HG03196 (cell line): ENCODE measurements around the gene NEDD4L.

Experiments
- ATAC-seq: cut with Tn5 transposase; IDR thresholded peaks from one replicate; pipeline ENCODE4 v1.9.1; 2021; ENCODE audit not compliant: unreplicated experiment

Gene NEDD4L

DNA sequence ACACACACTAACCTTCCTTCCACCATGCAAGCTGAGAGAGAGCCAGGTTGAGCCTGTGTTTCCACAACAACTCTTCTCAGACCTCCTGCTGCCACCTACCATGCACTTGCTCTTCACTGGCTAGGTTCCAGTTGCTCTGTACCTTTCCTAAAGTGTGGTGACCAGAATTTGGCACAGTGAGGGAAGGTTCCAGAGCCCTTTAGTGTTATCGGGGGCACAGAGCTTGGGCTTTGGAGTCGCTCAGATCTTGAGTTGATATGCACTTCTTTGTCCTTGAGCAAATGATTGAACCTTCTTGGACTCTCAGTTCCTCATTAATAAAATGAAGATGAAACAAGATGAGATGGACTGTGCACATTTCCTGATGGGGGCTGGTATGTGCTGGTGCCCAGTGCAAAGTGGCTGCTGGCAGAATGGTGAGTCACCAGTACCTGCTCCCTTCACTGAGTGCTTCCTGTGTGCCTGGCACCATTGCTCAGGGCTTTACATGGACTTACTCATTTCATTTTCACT lies 47.1 kb downstream of the NEDD4L start:
- ATAC-seq: peak; percentile 93

DNA sequence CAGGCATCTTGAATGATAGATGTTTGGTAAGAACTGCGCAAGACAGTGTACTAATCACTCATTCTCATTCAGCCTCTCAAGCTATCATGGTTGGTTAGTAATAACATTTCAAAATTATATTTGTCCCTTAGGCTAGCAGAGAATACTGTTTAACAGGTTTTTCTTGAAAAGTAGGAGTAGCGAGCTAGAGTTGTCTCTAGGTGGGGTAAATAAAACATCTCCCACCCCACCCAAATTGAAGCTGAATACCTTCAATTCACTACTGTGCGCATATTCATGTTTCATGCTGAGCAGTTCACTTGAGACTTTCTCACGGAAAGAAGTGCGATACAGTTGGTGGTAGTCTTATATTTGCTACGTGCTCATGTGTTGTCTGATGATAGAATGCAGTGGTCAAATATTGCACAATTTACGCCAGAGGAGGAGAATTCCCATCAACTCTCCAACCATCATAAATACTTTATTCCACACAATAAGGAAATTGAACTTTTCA lies 49.3 kb downstream of the NEDD4L start:
- ATAC-seq: no peak

DNA sequence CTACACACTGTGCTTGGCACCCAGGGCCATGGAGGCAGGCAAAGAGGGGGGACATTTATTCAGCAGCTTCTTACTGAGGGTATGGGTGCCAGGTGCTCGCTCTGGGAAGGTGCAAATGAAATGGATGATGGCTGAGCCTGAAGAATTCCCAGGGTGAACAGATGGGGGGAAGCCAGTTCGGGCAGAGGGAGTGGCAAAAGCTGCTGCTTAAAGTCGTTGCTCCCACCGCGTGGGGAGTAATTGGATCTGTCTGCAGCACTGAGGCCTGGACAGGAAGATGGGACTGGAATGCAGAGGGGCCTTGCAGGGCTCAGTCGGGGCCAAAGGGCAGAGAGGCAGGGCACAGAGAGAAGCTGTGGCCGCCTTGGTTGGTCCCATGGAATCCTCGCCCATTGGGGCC lies 51.2 kb downstream of the NEDD4L start:
- ATAC-seq: no peak

DNA sequence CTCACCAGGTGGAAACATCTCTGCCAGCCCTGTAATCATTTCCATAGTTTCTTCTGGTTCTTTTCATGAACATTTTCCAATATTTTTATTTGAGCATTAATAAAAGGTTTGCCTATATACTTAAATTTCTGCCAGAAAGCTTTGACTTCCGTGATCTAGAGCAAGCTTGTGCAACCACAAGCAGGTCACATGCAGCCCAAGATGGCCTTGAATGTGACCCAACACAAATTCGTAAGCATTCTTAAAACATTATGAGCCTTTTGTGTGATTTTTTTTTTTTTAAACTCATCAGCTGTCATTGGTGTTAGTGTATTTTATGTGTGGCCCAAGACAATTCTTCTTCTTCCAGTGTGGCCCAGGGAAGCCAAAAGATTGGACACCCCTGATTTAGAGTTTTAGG lies 51.6 kb downstream of the NEDD4L start:
- no peak for ATAC-seq

DNA sequence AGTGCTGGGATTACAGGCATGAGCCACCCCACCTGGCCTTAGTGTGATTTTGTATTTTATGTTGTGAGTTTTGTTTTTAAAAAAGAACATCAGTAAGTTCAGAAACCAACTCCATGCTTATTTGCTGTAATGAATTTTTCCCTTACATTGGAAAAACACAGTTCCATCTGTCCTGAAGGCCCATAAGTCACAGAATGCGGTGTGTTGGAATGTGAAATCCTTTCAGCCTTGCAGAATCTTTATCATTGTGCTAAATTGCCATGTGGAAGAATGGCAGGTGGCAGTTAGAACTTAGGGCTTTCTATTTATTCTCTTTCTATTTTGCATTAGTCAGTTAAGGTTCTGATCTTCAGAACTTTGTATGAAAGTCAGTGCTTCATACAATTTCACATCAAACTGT lies 52.6 kb downstream of the NEDD4L start:
- no peak for ATAC-seq

DNA sequence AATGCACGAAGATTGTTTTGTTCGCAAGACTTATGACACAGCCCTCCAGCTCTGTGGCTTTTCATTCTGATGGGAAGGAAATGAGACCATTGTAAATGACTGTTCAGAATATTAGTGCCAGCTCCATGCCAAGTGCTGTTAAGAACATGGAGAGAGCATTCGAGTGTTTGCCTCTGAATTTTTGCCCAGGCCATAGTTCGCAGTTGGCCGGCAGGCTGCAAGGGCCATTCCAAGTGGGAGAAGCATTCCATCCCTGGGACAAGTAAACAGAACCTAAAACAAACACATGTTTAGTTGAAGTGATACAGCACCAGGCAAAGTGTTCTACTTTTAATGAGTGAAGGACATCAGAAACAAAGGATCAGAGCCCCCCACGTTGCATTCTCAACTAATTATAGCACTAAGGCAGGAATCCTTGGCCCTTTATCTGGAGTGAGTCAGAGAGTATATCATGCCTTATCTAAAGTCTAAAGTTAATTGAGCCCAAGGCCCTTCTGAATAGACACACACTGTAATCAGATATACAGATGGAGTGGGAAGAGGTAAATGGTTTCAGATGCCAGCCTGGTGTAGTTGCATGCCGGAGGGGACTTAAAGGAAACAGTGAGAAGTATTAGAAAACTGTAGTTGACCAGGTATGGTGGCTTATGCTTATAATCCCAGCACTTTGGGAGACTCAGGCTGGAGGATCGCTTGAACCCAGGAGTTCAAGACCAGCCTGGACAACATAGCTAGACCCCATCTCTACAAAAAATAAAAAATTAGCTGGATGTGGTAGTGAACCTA lies 53.3 kb downstream of the NEDD4L start:
- ATAC-seq: no peak

DNA sequence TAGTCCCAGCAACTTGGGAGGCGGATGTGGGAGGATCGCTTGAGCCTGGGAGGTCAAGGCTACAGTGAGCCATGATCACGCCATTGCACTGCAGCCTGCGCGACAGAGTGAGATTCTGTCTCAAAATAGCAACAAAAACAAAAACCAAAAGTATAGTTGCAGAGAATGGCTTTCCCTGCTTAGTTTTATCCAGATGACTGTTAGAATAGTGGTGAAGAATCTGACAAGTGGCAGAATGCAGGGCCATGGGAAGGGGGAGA lies 53.8 kb downstream of the NEDD4L start:
- ATAC-seq: no peak

DNA sequence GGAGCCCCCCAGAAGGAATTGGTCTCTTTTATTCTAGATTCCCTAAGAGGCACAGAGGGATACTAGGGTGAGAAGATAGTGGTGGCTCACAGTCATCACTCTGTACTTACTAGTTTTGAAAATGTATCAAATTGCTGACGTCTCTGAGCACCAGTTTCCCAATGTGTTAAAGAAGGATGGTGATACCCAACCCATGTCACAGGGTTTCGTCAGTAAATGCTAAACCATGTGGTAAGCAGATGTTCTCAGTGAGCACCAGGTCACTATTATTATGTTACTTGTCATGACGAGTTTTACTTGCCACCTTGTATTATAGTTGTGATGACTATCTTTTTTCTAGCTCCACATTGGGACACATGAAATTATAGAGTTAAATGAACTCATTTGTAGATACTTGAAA lies 54.7 kb downstream of the NEDD4L start:
- no peak for ATAC-seq

DNA sequence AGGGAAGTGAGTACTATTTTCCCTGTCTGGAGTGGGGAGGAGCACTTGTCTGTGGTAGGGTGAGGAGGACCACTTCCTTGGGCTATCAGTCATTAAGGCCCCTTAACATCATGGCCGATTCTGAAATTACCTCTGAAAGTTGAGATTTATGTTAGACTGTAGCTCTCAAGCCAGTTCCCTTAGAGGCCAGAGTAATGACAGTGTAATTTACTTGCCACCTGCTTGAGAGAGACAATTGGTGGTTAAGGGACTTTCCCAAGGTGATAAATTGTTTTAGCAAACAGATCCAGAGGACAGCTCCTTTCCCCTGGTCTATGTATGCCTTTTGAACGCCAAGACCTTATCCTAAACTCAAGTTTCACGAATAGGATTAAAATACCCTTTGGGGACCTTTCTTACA lies 56.1 kb downstream of the NEDD4L start:
- ATAC-seq: no peak

DNA sequence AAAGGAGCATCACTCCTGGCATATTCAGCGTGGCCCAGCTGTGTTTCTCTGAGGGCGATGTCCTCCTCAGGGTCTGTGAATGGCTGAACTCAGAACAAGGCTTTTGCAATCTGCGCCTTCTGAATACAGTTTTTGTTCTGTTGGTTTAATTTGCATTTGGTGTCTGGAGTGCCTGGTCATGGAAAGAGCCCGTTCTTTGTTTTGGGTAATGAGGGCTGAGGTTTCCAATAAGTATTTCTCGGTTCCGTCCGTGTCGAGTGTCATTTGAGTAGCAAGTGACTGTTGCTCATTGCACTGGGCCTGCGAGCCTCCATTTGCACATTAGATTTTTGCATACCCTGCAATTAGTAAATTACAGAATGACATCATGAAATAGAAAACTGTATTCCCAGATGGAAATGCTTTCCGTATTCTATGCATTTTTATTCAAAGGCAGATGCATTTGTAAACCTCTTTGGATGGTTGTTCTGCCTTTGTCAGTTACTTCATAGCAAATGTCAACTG lies 57.3 kb downstream of the NEDD4L start:
- no peak for ATAC-seq

DNA sequence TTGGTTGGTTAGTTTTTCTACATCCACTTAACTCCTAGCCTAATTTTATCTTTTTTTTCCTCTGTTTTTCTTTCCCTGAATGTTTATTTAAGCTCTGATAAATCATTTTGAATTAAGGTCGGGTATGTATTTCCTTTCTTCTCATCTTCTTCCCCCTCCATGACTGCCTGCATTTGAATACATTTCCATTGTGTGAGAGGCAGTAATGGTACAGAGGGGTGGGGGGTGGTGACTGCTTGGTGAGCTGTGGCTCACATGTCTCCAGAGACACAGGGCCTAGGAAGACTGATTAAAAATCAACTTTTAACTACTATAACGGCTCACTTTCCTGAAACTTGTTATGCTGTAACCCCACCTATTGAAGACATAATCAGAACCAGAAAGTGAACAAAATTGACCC lies 58.0 kb downstream of the NEDD4L start:
- ATAC-seq: no peak

DNA sequence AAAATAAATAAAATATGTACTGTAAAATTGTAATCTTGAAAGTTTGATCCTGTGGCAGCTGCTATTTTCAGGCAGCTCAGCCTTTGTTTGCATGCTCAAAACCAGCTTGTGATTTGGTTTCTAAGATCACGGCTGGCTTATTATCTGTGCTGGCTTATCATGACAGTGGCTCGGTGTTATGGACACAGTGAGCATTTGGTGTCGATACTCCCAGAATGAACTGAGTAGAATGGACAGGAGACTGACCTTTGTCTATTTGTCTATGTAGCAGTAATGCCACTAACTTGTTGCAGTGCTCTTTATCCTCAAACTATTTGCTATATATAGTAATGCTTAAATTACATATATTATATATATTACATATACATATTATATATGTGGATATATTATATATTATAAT lies 58.8 kb downstream of the NEDD4L start:
- ATAC-seq: no peak

DNA sequence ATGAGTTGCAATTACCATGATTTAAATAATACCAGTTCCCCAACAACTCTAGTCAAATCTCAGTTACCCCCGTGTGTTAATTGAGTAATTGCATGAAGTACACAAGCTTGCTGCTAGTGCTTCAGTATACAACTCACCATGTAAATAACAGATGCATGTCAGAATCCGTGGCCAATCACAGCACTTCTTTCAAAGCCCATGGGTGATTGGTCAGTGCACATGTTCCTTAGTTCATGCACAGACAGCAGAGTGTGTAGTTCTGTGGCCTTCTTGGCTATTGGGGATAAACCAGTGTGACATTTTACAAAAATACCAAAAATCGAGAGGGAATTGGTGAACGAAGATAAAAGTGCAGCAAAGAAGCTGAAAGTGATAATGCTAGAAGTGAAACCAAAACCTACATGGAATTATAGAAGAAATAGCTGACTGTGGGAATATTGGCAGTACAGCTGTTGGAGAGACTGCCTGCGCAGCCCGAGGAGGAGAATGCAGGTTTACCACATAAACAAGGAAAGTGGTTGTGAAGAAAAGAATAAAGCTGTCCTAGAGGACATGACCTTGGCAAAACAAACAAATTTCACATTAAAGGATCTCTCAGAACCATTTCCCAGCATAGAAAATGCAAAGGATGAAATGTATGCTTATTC lies 59.4 kb downstream of the NEDD4L start:
- no peak for ATAC-seq

DNA sequence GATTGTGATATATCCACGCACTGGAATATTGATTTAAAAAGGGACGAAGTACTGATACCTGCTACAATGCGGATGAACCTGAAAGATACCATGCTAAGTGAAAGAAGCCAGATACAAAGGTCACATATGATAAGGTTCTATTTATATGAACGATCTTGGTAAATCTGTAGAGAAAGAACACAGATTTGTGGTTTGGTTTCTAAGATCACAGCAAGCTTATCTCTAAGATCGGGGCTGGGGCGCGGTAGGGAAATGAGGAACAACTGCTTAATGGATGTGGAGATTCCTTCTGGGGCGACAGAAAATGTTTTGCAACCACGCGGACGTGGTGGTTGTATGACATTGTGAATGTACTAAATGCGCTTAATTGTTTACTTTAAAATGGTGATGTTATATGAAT lies 60.1 kb downstream of the NEDD4L start:
- no peak for ATAC-seq

DNA sequence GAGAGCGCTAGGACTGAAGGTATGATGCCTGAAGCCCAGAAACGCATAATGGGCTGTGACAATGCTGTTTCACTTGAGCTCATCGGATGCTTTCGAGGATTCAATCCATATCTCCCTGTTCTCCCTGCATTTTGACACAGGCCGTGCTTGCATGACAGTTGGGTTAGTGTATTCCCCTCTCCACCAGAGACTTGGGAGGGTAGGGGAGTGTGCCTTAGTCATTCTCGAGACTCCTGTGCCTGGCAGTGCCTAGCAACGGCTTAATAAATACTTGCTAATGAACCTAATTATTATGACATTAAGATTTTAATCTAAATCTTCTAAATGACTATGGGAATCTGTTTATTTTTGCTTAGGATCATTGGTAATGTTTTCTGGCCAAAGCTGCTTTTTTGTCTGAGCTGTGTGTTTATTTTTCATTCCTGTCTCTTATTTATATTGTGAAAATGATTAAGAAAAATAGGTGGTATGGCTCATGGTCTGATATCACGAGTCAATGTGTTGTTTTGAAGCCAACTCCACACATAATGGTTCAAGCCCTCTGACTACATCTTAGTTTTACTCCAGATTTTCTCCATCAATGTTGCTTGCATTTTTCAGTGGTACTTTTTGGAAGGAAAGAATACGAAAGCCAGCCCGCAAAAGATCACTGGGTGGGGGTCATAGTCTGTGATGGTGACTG lies 61.3 kb downstream of the NEDD4L start:
- ATAC-seq: no peak

DNA sequence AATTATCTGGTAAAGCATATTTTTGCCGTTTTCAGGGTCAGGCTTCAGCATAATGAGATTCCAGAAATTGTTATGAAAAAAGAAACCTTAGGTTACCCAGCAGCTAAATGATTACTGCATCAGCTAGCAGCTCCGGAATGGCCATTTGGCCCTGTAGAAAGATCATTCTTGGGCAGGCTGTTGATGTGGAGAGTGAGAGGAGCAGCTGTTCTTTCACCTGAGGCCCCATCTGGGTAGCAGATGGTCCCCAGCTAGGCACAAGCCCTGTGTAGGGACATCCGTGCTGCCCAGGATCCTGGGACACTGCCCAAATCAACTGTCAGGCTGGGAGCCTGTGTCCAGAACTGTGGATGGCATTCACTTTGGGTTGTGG lies 61.8 kb downstream of the NEDD4L start:
- no peak for ATAC-seq

DNA sequence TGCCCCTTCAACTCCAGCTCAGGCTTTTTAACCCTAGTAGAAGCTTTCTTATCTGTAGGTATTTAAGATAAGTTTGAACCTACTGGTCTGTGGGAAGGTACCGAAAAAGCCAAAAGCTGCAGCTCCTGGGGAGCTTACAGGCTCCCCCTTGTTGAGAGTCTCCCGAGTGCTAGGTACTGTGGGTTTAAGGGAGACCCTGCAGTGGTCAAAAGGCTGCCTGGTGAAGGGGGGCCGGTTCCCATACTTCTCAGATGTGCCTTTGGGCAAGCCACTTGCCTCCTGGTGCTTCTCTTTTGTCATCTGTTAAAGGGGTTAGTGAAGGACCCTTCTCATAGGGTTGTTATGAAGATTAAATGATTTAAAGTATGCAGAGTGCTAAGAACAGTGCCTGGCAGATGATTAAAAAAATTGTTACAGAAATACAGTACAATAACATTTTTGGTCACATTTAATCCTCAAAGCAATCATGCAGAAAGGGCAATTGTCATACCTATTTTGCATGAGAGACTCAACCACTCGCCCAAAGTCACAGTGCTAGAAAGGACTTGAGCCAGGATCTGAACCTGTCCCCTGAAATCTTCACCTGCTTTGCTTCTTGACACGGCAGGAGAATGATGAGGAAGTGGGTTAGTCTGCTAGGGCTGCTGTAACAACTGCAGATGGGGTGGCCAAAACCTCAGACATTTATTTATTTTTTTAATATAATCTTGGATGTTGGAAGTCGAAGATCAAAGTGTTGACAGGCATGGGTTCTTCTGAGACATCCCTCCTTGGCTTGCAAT lies 62.5 kb downstream of the NEDD4L start:
- ATAC-seq: no peak

DNA sequence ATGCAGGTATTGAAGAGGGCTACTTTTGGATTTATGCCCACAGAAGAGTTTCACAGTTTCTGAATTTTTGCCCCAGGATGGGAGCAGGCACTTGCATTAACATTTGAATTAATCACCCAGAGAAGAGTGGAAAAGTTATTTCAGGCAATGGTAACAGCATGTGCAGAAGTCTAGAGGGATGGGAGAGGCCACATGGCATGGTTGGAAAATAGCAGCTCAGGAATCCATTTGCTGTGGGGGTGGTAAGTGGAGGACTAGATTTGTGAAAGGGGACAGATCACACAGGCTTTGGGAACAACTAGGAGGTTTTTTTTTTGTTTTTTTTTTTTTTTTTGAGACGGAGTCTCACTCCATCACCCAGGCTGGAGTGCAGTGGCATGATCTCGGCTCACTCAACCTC lies 65.2 kb downstream of the NEDD4L start:
- ATAC-seq: no peak

DNA sequence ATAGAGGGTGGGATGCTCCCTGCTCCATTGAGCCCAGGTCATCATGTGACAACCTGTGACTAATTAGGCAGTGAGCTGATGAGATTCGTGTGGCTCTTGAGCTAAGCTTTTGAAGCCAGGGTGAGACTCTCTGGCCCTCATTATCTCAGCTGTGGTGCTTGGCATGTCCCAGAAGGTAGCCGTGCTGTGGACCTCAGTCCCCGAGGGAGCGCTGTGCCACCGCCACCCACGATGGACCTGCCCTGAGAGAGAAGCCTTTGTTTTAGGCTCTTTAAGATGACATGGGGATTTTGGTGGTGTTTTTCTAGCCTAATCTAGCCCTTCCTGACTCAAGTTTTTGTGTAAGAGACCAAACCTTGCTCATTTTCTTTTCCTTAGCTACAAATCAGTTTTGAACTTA lies 66.4 kb downstream of the NEDD4L start:
- ATAC-seq: peak; percentile 40

DNA sequence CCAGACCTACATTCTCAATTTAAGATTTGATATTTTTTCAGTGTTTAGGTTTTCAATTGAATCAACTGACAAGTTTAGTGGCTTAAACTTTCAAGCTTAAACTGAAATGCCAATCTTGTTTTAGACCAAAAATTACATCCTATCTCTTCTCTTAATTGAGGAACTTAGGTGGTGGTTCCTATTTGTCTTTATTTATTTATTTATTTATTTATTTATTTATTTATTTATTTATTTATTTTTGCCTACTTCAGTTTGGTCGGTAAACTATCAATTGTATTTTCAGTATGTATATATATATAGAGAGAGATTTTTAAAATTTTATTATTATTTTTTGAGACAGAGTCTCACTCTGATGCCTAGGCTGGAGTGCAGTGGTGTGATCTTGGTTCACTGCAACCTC lies 68.1 kb downstream of the NEDD4L start:
- ATAC-seq: no peak

DNA sequence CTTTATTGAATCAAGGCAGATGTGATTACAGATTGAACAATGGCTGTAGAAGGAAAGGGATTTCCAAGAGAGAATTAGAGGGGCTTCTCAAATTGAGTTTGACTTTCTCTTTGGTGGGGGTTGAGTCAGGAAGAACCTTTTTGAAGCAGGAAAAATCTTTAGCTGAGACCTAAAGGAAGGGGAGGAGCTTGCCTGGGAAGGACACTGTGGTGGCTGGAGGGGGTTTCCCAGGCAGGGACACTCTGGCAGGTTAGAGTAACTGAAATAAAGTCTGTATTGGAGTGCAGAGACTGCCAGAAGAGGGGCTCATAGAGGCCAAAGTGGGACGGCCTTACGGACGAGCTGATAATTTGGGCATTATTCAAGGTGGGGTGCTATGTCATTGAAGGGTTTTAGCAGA lies 69.3 kb downstream of the NEDD4L start:
- ATAC-seq: peak; percentile 54
